Measurements from ENCODE around the gene ZNF732.

- TF ChIP-seq CTCF (IDR thresholded peaks at IDR 0.05; ENCODE audit: low read depth, low read length) (no peak), EZH2phosphoT487 (IDR thresholded peaks at IDR 0.05; ENCODE audit: low read depth) (no peak)
Measured at GRCh38 chr4:336893-337142, 31.5 kb upstream of the ZNF732 start.

All from OCI-LY3 (cell line).